Ishikawa (cell line): ENCODE results near the gene PGLYRP2.

Source experiments
- CEBPB ChIP-seq: IDR thresholded peaks from 2 replicates; pipeline ENCODE4 v1.6.1; 2012
- CREB1 ChIP-seq: IDR thresholded peaks from 2 replicates; pipeline ENCODE4 v1.6.1; 2012; ENCODE audit warnings: low read depth
- EGR1 ChIP-seq: IDR thresholded peaks from 2 replicates; pipeline ENCODE4 v1.6.1; 2012
- EP300 ChIP-seq: IDR thresholded peaks from 2 replicates; pipeline ENCODE4 v1.6.1; 2012; ENCODE audit warnings: borderline replicate concordance
- FOXM1 ChIP-seq: IDR thresholded peaks from 2 replicates; pipeline ENCODE4 v1.6.1; 2012; ENCODE audit warnings: low read depth, borderline replicate concordance
- NFIC ChIP-seq: IDR thresholded peaks from 2 replicates; pipeline ENCODE4 v1.6.1; 2012
- RAD21 ChIP-seq: IDR thresholded peaks from 2 replicates; pipeline ENCODE4 v1.6.1; 2012; ENCODE audit warnings: low read depth
- TAF1 ChIP-seq: IDR thresholded peaks from 2 replicates; pipeline ENCODE4 v1.6.1; 2012; ENCODE audit warnings: low read depth, mild to moderate bottlenecking
- TCF12 ChIP-seq: IDR thresholded peaks from 2 replicates; pipeline ENCODE4 v1.6.1; 2012; ENCODE audit warnings: low read depth
- TEAD4 ChIP-seq: IDR thresholded peaks from 2 replicates; pipeline ENCODE4 v1.6.1; 2012
- YY1 ChIP-seq: IDR thresholded peaks from 2 replicates; pipeline ENCODE4 v1.6.1; 2012; ENCODE audit warnings: low read depth
- ZBTB7A ChIP-seq: IDR thresholded peaks from 2 replicates; pipeline ENCODE4 v1.6.1; 2012; ENCODE audit warnings: low read depth
- TF ChIP-seq, protein P1 (sequence below): IDR thresholded peaks from 2 replicates; pipeline ENCODE4 v1.6.1; 2012; ENCODE audit warnings: low read depth, mild to moderate bottlenecking
- TF ChIP-seq, protein P2 (sequence below): IDR thresholded peaks from 2 replicates; pipeline ENCODE4 v1.6.1; 2012
- TF ChIP-seq, protein P3 (sequence below): IDR thresholded peaks from 2 replicates; pipeline ENCODE4 v1.6.1; 2012

Gene PGLYRP2

DNA sequence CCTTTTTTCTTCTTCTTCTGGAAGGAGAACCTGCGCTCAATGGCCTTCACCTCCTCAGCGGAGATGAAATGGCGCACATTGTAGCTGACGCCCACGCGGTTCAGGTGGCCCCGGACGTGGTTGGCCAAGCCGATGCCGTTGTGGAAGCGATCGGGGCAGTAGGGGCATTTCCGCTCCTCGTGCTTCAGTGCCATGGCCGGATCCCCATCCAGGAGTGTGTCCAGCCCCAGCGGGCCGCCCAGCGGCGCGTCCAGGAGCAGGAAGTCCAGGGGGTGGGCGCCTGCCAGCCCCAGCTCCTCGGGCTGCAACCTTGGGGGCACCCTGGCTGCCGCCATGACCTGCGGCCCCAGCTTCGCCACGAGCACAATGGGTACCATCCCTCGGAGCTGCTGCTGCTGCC, 40.7 kb downstream of the PGLYRP2 start:
- TF ChIP-seq CREB1 (no peak), RAD21 (no peak), FOXM1 (no peak), TAF1 (no peak), YY1 (no peak)
- TF ChIP-seq, protein P1, sequence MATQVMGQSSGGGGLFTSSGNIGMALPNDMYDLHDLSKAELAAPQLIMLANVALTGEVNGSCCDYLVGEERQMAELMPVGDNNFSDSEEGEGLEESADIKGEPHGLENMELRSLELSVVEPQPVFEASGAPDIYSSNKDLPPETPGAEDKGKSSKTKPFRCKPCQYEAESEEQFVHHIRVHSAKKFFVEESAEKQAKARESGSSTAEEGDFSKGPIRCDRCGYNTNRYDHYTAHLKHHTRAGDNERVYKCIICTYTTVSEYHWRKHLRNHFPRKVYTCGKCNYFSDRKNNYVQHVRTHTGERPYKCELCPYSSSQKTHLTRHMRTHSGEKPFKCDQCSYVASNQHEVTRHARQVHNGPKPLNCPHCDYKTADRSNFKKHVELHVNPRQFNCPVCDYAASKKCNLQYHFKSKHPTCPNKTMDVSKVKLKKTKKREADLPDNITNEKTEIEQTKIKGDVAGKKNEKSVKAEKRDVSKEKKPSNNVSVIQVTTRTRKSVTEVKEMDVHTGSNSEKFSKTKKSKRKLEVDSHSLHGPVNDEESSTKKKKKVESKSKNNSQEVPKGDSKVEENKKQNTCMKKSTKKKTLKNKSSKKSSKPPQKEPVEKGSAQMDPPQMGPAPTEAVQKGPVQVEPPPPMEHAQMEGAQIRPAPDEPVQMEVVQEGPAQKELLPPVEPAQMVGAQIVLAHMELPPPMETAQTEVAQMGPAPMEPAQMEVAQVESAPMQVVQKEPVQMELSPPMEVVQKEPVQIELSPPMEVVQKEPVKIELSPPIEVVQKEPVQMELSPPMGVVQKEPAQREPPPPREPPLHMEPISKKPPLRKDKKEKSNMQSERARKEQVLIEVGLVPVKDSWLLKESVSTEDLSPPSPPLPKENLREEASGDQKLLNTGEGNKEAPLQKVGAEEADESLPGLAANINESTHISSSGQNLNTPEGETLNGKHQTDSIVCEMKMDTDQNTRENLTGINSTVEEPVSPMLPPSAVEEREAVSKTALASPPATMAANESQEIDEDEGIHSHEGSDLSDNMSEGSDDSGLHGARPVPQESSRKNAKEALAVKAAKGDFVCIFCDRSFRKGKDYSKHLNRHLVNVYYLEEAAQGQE: no peak

DNA sequence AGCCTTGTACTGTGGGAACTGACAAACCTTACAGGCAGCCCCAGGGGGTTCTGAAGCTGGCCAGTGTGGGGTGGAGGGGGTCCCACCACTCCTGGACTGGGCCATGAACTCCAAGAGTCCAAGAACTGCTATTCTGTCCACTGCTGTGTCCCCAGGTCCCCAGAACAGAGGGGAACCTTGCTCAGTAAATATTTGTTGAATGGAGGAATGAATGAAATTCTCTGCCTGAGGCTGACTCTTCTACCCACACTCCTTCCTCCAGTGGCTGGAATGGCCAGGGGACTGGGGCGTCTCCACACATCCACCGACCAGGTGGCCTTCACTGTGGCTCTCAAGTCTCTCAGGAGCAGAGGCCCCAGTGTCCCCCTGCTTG, 41.2 kb downstream of the PGLYRP2 start:
- no peak for TF ChIP-seq NFIC
- no peak for TF ChIP-seq CEBPB
- no peak for TF ChIP-seq FOXM1
- TF ChIP-seq, protein P2, sequence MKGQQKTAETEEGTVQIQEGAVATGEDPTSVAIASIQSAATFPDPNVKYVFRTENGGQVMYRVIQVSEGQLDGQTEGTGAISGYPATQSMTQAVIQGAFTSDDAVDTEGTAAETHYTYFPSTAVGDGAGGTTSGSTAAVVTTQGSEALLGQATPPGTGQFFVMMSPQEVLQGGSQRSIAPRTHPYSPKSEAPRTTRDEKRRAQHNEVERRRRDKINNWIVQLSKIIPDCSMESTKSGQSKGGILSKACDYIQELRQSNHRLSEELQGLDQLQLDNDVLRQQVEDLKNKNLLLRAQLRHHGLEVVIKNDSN: no peak
- no peak for TF ChIP-seq ZBTB7A
- no peak for TF ChIP-seq YY1

DNA sequence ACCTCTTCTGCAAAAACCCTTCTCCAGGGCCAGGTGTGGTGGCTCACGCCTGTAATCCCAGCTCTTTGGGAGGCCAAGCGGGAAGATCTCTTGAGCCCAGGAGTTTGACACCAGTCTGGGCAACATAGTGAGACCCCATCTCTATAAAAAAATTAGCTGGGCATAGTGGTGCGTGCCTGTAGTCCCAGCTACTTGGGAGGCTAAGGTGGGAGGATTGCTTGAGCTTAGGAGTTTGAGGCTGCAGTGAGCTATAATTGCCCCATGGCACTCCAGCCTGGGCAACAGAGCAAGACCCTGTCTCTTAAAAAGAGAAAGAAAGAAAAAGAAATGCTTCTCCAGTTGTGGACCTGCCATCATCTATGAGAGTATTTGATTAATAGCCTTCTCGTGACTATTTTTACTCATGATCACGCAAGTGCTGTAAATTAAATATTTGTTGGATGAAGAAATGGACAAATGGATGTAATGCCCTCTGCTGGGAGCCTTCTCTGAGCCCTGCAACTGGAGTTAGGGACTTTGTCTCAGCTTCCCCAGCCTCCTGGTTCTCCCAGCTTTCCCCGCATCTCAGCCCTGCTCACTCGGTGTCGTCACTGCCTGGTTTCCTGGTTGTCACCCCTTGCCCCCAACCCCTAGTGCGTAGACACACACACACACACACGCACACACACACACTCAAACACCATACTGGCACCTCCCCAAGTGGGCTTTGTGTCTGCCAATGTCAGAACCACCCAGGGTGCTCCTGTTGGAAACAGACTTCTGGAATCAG, 41.8 kb downstream of the PGLYRP2 start:
- TF ChIP-seq EGR1 (no peak), TCF12 (no peak), CEBPB (no peak), YY1 (no peak), TAF1 (no peak), EP300 (no peak), NFIC (no peak), TEAD4 (no peak), CREB1 (no peak), RAD21 (no peak), ZBTB7A (no peak), FOXM1 (no peak)
- TF ChIP-seq, protein P2: no peak
- TF ChIP-seq, protein P1: no peak
- TF ChIP-seq, protein P3, sequence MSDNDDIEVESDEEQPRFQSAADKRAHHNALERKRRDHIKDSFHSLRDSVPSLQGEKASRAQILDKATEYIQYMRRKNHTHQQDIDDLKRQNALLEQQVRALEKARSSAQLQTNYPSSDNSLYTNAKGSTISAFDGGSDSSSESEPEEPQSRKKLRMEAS: no peak

DNA sequence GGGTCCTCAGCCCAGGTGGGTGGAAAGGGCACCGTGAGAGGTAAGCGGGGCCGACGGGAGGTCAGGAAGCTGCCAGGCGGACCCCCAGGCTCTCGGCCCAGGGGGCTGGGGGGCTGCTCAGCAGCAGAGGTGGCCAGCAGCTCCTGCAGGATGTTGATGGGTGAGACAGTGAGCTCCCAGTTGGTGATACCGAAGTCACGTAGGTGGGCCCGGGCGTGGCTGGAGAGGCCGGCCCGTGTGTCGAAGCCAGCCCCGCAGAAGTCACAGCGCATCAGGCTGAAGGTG, 42.5 kb downstream of the PGLYRP2 start:
- TF ChIP-seq YY1 (no peak), TAF1 (no peak)

DNA sequence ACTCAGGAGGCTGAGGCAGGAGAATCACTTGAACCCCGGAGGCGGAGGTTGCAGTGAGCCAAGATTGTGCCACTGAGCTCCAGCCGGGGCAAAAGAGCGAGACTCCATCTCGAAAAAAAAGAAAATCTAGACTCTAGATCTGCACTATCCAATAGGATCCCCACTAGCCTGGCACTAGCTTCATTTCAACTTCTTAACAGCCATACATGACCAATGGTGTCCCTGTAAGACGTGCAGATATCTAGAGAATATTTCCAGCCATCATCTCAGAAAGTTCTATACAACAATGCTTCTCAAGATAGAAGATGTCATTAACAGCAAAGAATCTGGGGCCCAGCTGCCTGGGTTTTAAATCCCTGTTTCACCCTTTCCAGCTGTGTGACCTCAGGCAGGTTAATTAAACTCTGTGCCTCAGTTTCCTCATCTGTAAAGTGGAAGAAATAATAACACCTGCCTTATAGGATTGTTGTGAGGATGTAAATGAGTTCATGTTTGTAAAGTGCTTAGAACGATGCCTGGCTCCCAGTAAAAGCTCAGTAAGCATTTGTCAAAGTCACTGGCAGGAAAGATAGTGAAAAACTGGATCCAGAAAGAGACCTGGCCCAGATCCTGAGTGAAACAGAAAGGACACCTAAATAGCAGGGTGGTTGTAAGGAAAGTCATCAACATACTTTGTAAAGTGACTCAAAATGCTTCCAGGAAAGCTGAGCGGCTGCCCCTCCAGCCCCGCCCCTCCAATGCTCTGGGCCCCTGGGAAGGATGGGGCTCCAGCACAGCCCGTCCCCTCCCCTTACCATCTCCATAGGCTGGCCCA, 43.1 kb downstream of the PGLYRP2 start:
- TF ChIP-seq CREB1: no peak
- no peak for TF ChIP-seq TCF12
- no peak for TF ChIP-seq ZBTB7A
- TF ChIP-seq, protein P2: no peak
- no peak for TF ChIP-seq TEAD4
- TF ChIP-seq, protein P1: no peak
- TF ChIP-seq NFIC: no peak
- TF ChIP-seq RAD21: no peak
